Tibial nerve (tissue), 4 donors: Measurements from ENCODE around the gene DNPH1. TPM values are rescaled to one million over a fixed set of nuclear protein-coding genes. Genes with fewer than 3 reads are reported as not detected.

Experiments
- DNase-seq, 2 donors: peaks; one replicate each; pipeline ENCODE4 v3.0.0-alpha.2; 2019; ENCODE audit warnings: low spot score in 2 of 2
- H3K27ac ChIP-seq, 4 donors: fragments of 200-600 bp; sonication (generic) in 3 of 4; one replicate each; pipeline ENCODE4 v1.5.1; 2017 to 2019; ENCODE audit warnings: mild to moderate bottlenecking in 1 of 4
- H3K27me3 ChIP-seq, 2 donors: fragments of 200-600 bp; sonication (generic) in 1 of 2; one replicate each; pipeline versions ENCODE4 v1.5.1 to v1.6.0; 2017 to 2019
- H3K36me3 ChIP-seq, 3 donors: fragments of 200-600 bp; sonication (generic); one replicate each; pipeline ENCODE4 v1.5.1; 2018 to 2019
- H3K4me1 ChIP-seq, 4 donors: fragments of 200-600 bp; sonication (generic) in 3 of 4; one replicate each; pipeline ENCODE4 v1.5.1; 2017 to 2019
- H3K4me3 ChIP-seq, 4 donors: fragments of 200-600 bp; sonication (generic) in 3 of 4; one replicate each; pipeline ENCODE4 v1.5.1; 2017 to 2019; ENCODE audit warnings: mild to moderate bottlenecking in 1 of 4, moderate library complexity in 1 of 4
- H3K9me3 ChIP-seq, 4 donors: fragments of 200-600 bp; sonication (generic) in 3 of 4; one replicate each; pipeline ENCODE4 v1.5.1; 2017 to 2019
- EP300 ChIP-seq, 2 donors: sonication (generic); formaldehyde crosslinking; IDR thresholded peaks; one replicate each; pipeline ENCODE4 v1.6.1; 2017; ENCODE audit warnings: antibody characterized with exemption in 2 of 2, mild to moderate bottlenecking in 1 of 2
- POLR2A ChIP-seq, 2 donors: fragments of 450-650 bp; IDR thresholded peaks; one replicate each; pipeline ENCODE4 v1.6.1; 2017; ENCODE audit warnings: antibody characterized with exemption in 2 of 2, mild to moderate bottlenecking in 2 of 2, moderate library complexity in 2 of 2
- WGBS, 2 donors: methylation state at CpG; one replicate each; pipeline ENCODE4 v1.1.5; 2018; 5-methylcytosine and 5-hydroxymethylcytosine counted together
- total RNA-seq, 4 donors: library from RNA; depleted of rRNA; stranded (reverse); fragments of >200 nt; gene quantifications; one replicate each; pipeline ENCODE4 v1.1.0, GENCODE V29; 2016
- TF ChIP-seq, protein P1 (sequence below), 5 experiments: fragments of 200-600 bp in 3 of 5; fragments of 450-650 bp in 2 of 5; sonication (generic) in 3 of 5; IDR thresholded peaks; one replicate each; pipeline ENCODE4 v1.5.1; 2016 to 2019; ENCODE audit warnings: antibody characterized with exemption in 5 of 5, mild to moderate bottlenecking in 3 of 5, moderate library complexity in 2 of 5

Gene DNPH1
- total RNA-seq, 4 donors from 2014 or later: 61.8 to 114 (median 101) TPM

DNA sequence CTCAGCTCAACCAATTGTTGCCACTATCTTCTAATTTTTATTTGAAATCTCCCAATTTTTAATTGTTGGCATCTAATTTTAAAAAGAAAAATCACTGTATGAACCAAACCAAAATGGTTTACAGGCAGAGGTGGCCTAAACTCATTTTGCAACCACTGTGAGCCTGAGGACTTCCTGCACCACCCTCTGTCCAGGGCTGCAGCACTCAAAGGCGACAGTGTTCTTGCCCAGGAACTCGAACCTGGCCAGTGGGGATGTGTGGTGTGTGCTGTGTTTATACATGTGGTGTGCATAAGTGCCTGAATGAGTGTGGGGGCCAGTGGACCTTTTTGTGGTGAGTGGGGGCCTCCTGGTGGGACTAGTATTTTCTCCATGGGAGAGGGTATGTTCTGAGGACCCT, 44.4 kb upstream of the DNPH1 start:
- no peak for TF ChIP-seq POLR2A (IDR thresholded peaks at IDR 0.05)
- no peak for TF ChIP-seq EP300 (IDR thresholded peaks at IDR 0.05)
- TF ChIP-seq, protein P1, sequence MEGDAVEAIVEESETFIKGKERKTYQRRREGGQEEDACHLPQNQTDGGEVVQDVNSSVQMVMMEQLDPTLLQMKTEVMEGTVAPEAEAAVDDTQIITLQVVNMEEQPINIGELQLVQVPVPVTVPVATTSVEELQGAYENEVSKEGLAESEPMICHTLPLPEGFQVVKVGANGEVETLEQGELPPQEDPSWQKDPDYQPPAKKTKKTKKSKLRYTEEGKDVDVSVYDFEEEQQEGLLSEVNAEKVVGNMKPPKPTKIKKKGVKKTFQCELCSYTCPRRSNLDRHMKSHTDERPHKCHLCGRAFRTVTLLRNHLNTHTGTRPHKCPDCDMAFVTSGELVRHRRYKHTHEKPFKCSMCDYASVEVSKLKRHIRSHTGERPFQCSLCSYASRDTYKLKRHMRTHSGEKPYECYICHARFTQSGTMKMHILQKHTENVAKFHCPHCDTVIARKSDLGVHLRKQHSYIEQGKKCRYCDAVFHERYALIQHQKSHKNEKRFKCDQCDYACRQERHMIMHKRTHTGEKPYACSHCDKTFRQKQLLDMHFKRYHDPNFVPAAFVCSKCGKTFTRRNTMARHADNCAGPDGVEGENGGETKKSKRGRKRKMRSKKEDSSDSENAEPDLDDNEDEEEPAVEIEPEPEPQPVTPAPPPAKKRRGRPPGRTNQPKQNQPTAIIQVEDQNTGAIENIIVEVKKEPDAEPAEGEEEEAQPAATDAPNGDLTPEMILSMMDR (IDR thresholded peaks at IDR 0.05): no peak
- no peak for DNase-seq
- peaks cover 0 to 36% (median 18%) of the 10 kb centered on the region in 4 donors for H3K4me1 ChIP-seq
- no peak overlapping the region for H3K27ac ChIP-seq
- H3K9me3 ChIP-seq: no peaks in the 10 kb centered on the region
- H3K4me3 ChIP-seq: no peak overlapping the region
- H3K27me3 ChIP-seq: peaks cover 0 to 58% of the 10 kb centered on the region in 2 donors
- WGBS, 2 donors: 51 to 65% methylated on average over 2 of the region's 2 CpGs
- no peaks in the 10 kb centered on the region for H3K36me3 ChIP-seq

- TF ChIP-seq, protein P1 (IDR thresholded peaks at IDR 0.05): no peak
- no peak for TF ChIP-seq POLR2A (IDR thresholded peaks at IDR 0.05)
- TF ChIP-seq EP300 (IDR thresholded peaks at IDR 0.05): no peak
- Histone ChIP-seq H3K9me3 (no peaks in the 10 kb centered on the region), H3K4me3 (no peak overlapping the region), H3K27ac (no peak overlapping the region), H3K27me3 (peaks cover 0 to 51% of the 10 kb centered on the region in 2 donors), H3K4me1 (peaks cover 0 to 42% (median 18%) of the 10 kb centered on the region in 4 donors), H3K36me3 (no peaks in the 10 kb centered on the region)
- DNase-seq: no peak
Measured at GRCh38 chr6:43271944-43272343, 42.7 kb upstream of the DNPH1 start.

- H3K27ac ChIP-seq: peak overlapping the region in 1 of 4 donors; percentile 40
- WGBS, 2 donors: 88 to 91% methylated on average over 8 of the region's 8 CpGs
- DNase-seq: no peak
Measured at GRCh38 chr6:43271103-43271815, 42.0 kb upstream of the DNPH1 start.

GRCh38 chr6:43269273-43270007, 40.2 kb upstream of the DNPH1 start:
- peak overlapping the region; percentile 11 to 38 (median 26) for H3K4me3 ChIP-seq
- DNase-seq: no peak
- 4 to 5% methylated on average over 34 to 38 of the region's 44 CpGs for WGBS, 2 donors
- no peaks in the 10 kb centered on the region for H3K9me3 ChIP-seq
- H3K27ac ChIP-seq: peak overlapping the region in 2 of 4 donors; percentile 7 to 67
- H3K4me1 ChIP-seq: peaks cover 0 to 21% (median 6%) of the 10 kb centered on the region in 4 donors
- H3K36me3 ChIP-seq: no peaks in the 10 kb centered on the region
- H3K27me3 ChIP-seq: peaks cover 0 to 28% of the 10 kb centered on the region in 2 donors
- TF ChIP-seq POLR2A (IDR thresholded peaks at IDR 0.05) (no peak), EP300 (IDR thresholded peaks at IDR 0.05) (no peak)
- TF ChIP-seq, protein P1 (IDR thresholded peaks at IDR 0.05): no peak

More at GRCh38 chr6:43271103-43271815, 42.0 kb upstream of the DNPH1 start:
- H3K36me3 ChIP-seq: no peaks in the 10 kb centered on the region
- peaks cover 0 to 39% (median 15%) of the 10 kb centered on the region in 4 donors for H3K4me1 ChIP-seq
- peaks cover 0 to 45% of the 10 kb centered on the region in 2 donors for H3K27me3 ChIP-seq
- no peak overlapping the region for H3K4me3 ChIP-seq
- H3K9me3 ChIP-seq: no peaks in the 10 kb centered on the region
- no peak for TF ChIP-seq EP300 (IDR thresholded peaks at IDR 0.05)
- TF ChIP-seq, protein P1 (IDR thresholded peaks at IDR 0.05): no peak
- TF ChIP-seq POLR2A (IDR thresholded peaks at IDR 0.05): no peak

- no peaks in the 10 kb centered on the region for H3K36me3 ChIP-seq
- H3K4me3 ChIP-seq: no peak overlapping the region
- TF ChIP-seq, protein P1 (IDR thresholded peaks at IDR 0.05): no peak
- no peak for TF ChIP-seq POLR2A (IDR thresholded peaks at IDR 0.05)
- no peak for TF ChIP-seq EP300 (IDR thresholded peaks at IDR 0.05)
- no peaks in the 10 kb centered on the region for H3K9me3 ChIP-seq
- H3K4me1 ChIP-seq: peaks cover 0 to 18% (median 6%) of the 10 kb centered on the region in 4 donors
- no peak for DNase-seq
- peaks cover 0 to 22% of the 10 kb centered on the region in 2 donors for H3K27me3 ChIP-seq
- WGBS, 2 donors: 74 to 78% methylated on average over 9 to 10 of the region's 10 CpGs
- H3K27ac ChIP-seq: peak overlapping the region in 3 of 4 donors; percentile 7 to 36 (median 19)
Measured at GRCh38 chr6:43268782-43269272, 39.5 kb upstream of the DNPH1 start.
